HG03095 (cell line): ENCODE data around the gene ABCD3.
A peak's percentile ranks its signal among the peaks of the same experiment; 100 is the strongest.
"Not testable (repeated sequence)": the region's sequence is repeated elsewhere in the genome, so short reads cannot be mapped to it uniquely, and the experiment has no call there.

Source experiments
- ATAC-seq: cut with Tn5 transposase; IDR thresholded peaks from one replicate; pipeline ENCODE4 v1.9.1; 2021; ENCODE audit warnings: moderate library complexity; ENCODE audit not compliant: unreplicated experiment

The ABCD3 gene

GRCh38 chr1:94417978-94418663 is at the start of gene ABCD3:
Gene ABCD3, plus strand, starts transcription at chr1:94418389. Its CDS starts 90 bp downstream, at chr1:94418479.
- peak; percentile 98 for ATAC-seq

GRCh38 chr1:94372771-94373170 is 45.4 kb upstream of the ABCD3 start:
- ATAC-seq = not testable (repeated sequence)

- ATAC-seq = not testable (repeated sequence)
Observed at GRCh38 chr1:94373311-94373710, 44.9 kb upstream of the ABCD3 start.

GRCh38 chr1:94375666-94376065 is 42.5 kb upstream of the ABCD3 start:
- ATAC-seq = not testable (repeated sequence)

DNA sequence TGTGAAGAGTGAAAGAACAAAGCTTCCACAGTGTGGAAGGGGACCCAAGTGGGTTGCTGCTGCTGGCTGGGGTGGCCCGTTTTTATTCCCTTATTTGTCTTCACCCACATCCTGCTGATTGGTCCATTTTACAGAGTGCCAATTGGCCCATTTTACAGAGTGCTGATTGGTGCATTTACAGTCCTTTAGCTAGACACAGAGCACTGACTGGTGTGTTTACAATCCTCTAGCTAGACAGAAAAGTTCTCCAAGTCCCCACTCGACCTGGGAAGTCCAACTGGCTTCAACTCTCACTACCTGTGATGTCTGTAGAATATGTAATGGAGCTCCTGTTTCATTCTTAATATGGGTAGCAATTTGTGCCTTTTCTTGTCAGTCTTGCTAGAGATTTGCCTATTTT is 39.7 kb upstream of the ABCD3 start:
- not testable (repeated sequence) for ATAC-seq

DNA sequence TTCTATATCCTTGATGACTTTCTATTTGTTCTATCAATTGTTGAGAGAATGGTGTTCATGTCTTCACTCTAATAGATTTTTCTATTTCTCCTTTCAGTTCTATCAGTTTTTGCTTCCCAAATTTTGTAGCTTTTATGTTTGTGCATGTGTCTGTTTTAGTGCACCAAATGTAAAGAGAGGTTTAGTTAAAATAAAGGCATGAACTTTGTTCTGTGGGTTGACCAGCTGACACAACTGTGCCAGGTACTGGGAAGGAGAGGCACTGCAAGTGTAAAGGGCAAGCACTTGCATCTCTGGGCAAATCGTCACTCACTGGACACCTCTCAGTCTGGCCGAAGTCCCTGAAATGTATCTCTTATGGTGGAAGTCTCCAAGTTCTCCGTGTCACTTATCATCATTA is 38.6 kb upstream of the ABCD3 start:
- no peak for ATAC-seq

DNA sequence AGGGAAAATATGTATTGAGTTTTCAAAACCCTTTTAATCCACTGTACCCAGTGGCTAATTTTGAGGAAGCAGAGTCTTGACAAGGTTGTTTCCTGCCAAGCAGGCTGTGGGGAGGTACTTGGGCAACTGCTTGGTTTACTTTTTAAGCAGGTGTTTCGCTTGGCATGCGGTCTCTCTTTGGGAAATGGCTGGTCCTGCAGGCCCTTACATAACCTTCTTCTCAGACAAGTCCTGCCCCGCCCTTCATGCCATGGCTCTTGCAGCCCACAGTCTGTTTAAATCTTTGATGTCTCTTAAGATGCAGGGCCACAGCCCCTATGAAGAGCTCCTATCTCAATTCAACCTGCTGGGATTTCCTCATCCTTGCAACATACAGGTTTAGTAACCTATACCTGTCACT is 36.0 kb upstream of the ABCD3 start:
- ATAC-seq = no peak

DNA sequence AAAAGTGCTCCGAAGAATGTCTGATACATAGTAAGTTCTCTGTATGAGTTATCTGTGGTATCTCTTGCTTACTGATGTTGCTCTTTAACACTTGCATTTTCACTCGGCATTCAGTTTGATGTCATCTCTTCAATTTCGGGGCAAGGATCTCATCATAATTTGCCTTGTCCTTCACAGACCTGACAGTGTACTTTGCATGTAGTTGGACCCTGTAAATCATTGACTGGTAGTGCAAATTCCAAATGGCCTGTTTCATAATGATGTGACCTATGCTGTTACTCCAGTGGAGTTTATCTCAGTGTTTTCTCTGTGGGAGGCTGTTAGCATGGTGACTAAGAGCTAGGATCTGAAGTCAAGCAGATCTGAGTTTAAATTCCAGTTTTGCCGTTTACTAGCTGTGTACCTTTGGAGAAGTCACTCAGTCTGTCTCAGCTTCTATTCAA is 34.2 kb upstream of the ABCD3 start:
- ATAC-seq = no peak

DNA sequence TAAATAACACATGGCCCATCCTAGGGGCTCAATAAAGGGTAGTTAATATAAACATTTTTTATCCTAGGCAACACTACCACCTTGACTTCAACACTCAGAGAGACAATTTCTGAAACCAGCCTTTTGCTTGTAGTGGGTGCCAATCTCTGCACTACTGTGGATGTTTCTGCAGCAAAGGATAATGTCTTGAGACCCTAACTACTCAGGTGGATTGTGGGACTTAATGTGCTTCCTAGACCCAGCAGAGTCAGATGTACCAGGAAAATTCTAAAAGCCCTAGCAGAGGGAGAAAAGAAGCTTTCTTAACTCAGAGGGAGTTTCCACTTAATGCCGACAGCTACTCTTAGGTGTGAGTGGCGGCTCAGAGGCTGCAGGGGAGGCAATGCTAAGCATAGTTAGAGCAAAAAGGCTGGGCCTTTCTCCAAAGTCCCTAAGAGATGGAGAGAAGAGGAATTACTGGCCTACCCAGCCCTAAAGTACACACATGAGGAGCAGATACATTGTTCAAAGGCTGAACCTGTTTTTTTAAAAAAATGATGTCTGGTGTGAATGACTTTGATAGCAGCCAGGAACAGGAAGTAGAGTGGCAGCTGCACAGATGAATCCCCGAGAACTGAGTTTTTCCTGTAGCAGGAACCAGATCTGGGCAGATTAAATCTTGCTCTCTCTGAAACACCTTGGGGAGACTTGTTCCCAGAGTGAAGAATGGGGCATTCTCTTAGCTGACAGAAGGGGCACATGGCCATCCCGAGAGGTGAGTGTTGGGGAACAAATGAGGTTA is 33.5 kb upstream of the ABCD3 start:
- no peak for ATAC-seq

- no peak for ATAC-seq
Observed at GRCh38 chr1:94385308-94385929, 32.8 kb upstream of the ABCD3 start.

DNA sequence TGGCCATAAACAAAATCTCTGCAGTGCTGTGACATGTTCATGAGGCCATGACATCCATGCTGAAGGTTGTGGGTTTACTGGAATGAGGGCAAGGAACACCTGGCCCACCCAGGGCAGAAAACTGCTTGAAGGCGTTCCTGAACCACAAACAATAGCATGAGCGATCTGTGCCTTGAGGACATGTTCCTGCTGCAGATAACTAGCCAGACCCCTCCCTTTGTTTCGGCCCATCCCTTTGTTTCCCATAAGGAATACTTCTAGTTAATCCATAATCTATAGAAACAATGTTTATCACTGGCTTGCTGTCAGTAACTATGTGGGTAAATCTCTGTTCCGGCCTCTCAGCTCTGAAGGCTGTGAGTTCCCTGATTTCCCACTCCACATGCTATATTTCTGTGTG is 28.9 kb upstream of the ABCD3 start:
- ATAC-seq = no peak

DNA sequence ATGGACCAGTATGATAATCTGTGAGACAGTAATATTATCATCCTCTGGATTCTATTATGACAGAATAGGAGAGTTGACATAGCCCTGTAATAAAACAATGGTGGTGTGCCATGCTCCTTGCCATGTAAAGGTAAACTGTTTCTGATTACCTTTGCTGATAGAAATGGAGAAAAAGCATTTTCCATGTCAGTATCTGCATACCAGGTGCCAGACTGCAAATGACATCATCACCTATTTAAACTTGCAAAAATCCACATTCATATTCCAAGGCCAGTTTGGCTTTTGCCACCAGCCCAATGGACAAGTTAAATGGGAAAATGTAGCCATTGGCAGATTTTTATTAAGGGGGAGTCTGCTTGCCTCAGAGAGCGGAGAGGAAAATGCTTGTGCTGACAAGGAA is 23.9 kb upstream of the ABCD3 start:
- ATAC-seq = no peak

DNA sequence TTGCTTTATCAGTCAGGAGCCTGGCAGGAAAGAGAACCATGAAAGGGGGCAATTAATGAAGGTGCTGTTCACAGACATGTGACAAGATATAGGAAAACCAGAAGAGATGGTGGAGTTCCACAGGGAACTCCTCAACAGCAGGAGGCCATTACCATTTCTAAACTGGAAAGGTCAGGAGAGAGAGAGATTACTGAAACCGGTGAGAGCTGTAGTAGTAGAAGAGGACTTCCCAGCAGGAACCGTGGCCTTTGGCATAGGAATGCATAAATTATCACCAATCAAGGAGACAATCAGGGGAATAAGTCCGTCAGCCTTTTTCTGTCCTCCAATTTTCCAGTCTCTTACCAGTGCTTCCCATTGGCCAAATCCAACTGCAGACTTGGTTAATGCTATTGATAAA is 23.0 kb upstream of the ABCD3 start:
- ATAC-seq = no peak

- ATAC-seq = no peak
Observed at GRCh38 chr1:94395748-94396309, 22.4 kb upstream of the ABCD3 start.

DNA sequence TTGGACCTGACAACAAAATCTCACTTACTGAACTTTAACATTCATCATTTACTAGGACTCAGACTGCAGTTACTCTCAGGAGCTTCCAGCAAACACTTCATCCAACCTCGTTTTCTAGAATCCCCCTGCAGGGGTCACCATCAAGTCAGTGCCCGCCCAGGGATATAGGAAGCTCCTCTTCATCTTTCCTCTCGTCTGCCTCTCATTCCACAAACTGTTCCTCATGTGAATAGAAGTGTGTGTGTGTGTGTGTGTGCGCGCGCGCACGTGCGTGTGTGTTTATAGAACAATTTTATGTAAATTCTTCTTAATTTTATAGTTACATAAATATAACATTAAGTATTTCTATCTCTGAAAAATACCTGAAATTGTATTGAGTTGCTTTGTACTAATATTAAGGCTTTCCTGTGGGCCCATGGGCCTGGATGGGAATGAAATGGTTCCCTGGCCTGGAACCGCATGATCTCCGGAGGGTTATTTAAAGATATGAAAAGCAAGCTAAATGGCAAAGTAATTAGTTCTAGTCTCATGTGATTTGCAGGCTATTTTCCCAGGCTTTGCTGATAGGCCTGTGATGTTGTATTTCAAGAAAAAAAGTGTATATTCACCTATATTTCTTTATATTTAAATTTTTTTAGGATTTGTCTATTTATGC is 21.7 kb upstream of the ABCD3 start:
- no peak for ATAC-seq

DNA sequence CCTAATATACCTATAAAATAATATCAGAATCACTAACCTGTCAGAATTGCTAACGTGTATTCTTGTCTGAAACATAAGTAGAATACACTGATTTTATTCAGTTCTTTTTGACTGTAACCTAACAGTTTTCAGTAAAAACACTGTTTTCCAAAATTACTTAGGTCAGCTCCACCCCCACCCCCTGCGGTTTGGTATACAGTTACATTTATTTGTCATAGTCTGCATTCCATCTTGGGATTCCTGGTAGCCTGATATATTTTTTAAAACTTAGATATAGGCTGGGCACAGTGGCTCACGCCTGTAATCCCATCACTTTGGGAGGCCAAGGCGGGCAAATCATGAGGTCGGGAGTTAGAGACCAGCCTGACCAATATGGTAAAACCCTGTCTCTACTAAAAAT is 19.8 kb upstream of the ABCD3 start:
- ATAC-seq = no peak

- no peak for ATAC-seq
Observed at GRCh38 chr1:94399453-94399852, 18.7 kb upstream of the ABCD3 start.

DNA sequence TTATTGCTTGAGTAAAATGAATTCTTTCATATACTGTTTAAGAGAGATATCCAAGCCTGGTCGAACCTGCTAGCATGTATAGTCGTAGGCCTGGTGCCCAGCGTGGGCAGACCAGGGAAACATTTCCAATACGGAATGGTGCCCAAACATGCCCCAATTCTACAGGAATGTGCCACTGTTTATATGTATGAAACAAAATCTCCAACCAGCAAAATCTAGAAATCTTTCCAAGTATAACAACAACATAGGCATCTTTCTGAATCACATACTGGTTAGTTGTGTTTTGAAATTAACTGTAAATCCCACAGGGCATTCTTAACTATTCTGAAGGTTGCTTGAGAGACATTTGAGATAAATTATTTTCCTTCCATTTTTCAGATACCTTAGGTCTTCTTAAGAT is 17.0 kb upstream of the ABCD3 start:
- ATAC-seq = no peak

DNA sequence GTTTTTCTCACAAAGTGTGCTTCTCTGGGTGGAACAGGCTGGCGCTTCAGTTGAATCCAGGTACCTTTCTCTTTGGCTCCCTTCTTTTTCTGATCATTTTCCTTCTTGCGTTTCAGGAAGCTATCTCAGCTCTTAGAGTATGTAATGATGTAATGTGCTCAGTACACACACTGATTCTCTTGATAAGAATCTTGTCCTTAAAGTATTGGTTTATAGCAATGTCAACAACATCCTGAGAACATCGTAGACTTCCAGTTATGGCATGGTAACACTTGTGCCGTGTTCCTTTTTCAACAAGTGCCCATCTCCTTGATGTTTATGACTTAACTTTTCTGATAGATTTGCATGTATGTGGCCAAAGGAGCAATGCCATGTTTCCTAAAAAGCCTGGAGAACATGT is 11.7 kb upstream of the ABCD3 start:
- no peak for ATAC-seq

- ATAC-seq = no peak
Observed at GRCh38 chr1:94408104-94408830, 9.9 kb upstream of the ABCD3 start.
